Fibroblast of lung (primary cell): ENCODE data around the gene MYOZ3.

Experiments
- CTCF ChIP-seq, 2 donors: IDR thresholded peaks in 1 of 2; conservative IDR thresholded peaks in 1 of 2; 1 replicate in 1 of 2; 2 replicates in 1 of 2; pipeline ENCODE4 v1.5.1; 2011 to 2012; ENCODE audit warnings: low read length in 2 of 2, control low read depth in 1 of 2, inconsistent platforms in 1 of 2, low read depth in 1 of 2, mild to moderate bottlenecking in 1 of 2
- EZH2 ChIP-seq: IDR thresholded peaks from 2 replicates; pipeline ENCODE4 v1.5.1; 2012; ENCODE audit warnings: low read length, control low read depth, mild to moderate bottlenecking; ENCODE audit errors: missing control alignments

GRCh38 chr5:150624334-150625163, 36.5 kb upstream of the MYOZ3 start:
- TF ChIP-seq CTCF (conservative IDR thresholded peaks at IDR 0.05 in 1 of 2, IDR thresholded peaks at IDR 0.05 in 1 of 2; ENCODE audit: low read depth in 1 of 2, low read length in 2 of 2) (no peak), EZH2 (no peak)
